IMR-90 (cell line): ENCODE results near the gene BRDT. TPM values are rescaled to one million over a fixed set of nuclear protein-coding genes. Genes with fewer than 3 reads are reported as not detected.

Source experiments
- ATAC-seq: fragments of 200-7000 bp; cut with Tn5 transposase; 2 replicates; pipeline ENCODE4 v1.9.1; 2020; ENCODE audit warnings: low read depth, mild to moderate bottlenecking, moderate library complexity
- BruUV-seq: library from RNA; stranded (reverse); fragments of 400-500 nt; replicated peaks from 2 replicates; lab custom pipeline; 2021; lab: Mats Ljungman, UMichigan
- CTCF ChIA-PET: fragments of 300-600 bp; formaldehyde crosslinking; extraction: SDS; loops from one replicate; lab custom pipeline; 2021; ENCODE audit warnings: antibody characterized with exemption; lab: Yijun Ruan, JAX
- POLR2A ChIA-PET: fragments of 300-600 bp; sonication (Branson Sonifier 250); formaldehyde crosslinking; loops from one replicate; lab custom pipeline; 2022; ENCODE audit warnings: antibody characterized with exemption; ENCODE audit not compliant: unreplicated experiment; lab: Charles Lee
- DNase-seq: peaks from one replicate; pipeline ENCODE4 v3.0.0; 2013
- H2AFZ ChIP-seq: replicated peaks from 2 replicates; pipeline ENCODE3; 2013; ENCODE audit warnings: low read length, mild to moderate bottlenecking; ENCODE audit not compliant: poor library complexity
- H2AK5ac ChIP-seq: 2 replicates; pipeline ENCODE4 v1.6.1; 2013; ENCODE audit warnings: low read depth, low read length, inconsistent platforms
- H2AK9ac ChIP-seq: replicated peaks from 2 replicates; pipeline ENCODE3; 2013; ENCODE audit warnings: mild to moderate bottlenecking, low read depth, low read length, moderate library complexity; ENCODE audit not compliant: poor library complexity
- H2BK120ac ChIP-seq: 2 replicates; pipeline ENCODE4 v1.6.1; 2013; ENCODE audit warnings: low read depth, low read length, inconsistent platforms
- H2BK15ac ChIP-seq: 3 replicates; pipeline ENCODE4 v1.6.1; 2013; ENCODE audit warnings: low read depth, low read length, inconsistent platforms
- H2BK20ac ChIP-seq: 2 replicates; pipeline ENCODE4 v1.6.1; 2013; ENCODE audit warnings: low read depth, mild to moderate bottlenecking, inconsistent platforms, low read length, moderate library complexity
- H2BK5ac ChIP-seq: 2 replicates; pipeline ENCODE4 v1.6.1; 2013; ENCODE audit warnings: mild to moderate bottlenecking, low read depth, low read length, inconsistent platforms; ENCODE audit not compliant: poor library complexity, severe bottlenecking
- H3K14ac ChIP-seq: replicated peaks from 2 replicates; pipeline ENCODE4 v1.6.1; 2013; ENCODE audit warnings: low read depth, low read length, inconsistent platforms
- H3K18ac ChIP-seq: 2 replicates; pipeline ENCODE4 v1.6.1; 2013; ENCODE audit warnings: low read depth, low read length, control low read depth
- H3K23ac ChIP-seq: 2 replicates; pipeline ENCODE4 v1.6.1; 2013; ENCODE audit warnings: low read depth, low read length, inconsistent platforms
- H3K27ac ChIP-seq: 2 replicates; pipeline ENCODE4 v1.5.1; 2013; ENCODE audit warnings: mild to moderate bottlenecking, control low read depth, low read length; ENCODE audit not compliant: insufficient read depth
- H3K27me3 ChIP-seq: 2 replicates; pipeline ENCODE4 v1.6.1; 2013; ENCODE audit warnings: low read length; ENCODE audit not compliant: control insufficient read depth, insufficient read depth
- H3K36me3 ChIP-seq: 2 replicates; pipeline ENCODE4 v1.6.1; 2013; ENCODE audit warnings: low read length, mixed read lengths; ENCODE audit not compliant: control insufficient read depth, insufficient read depth
- H3K4ac ChIP-seq: 2 replicates; pipeline ENCODE4 v1.6.1; 2013; ENCODE audit warnings: low read depth, low read length, inconsistent platforms
- H3K4me1 ChIP-seq: 2 replicates; pipeline ENCODE4 v1.6.1; 2013; ENCODE audit warnings: low read length, mixed read lengths; ENCODE audit not compliant: control insufficient read depth, insufficient read depth
- H3K4me2 ChIP-seq: 2 replicates; pipeline ENCODE4 v1.6.1; 2013; ENCODE audit warnings: low read depth, mild to moderate bottlenecking, control low read depth, low read length, moderate library complexity
- H3K4me3 ChIP-seq: 2 replicates; pipeline ENCODE4 v1.5.1; 2013; ENCODE audit warnings: low read depth, mild to moderate bottlenecking, control low read depth, low read length, moderate library complexity; ENCODE audit not compliant: insufficient read depth
- H3K56ac ChIP-seq: 2 replicates; pipeline ENCODE4 v1.6.1; 2013; ENCODE audit warnings: low read length, inconsistent platforms; ENCODE audit not compliant: insufficient read depth; ENCODE audit errors: extremely low read depth
- H3K79me1 ChIP-seq, 2 experiments: 2 replicates each; pipeline ENCODE4 v1.6.1; 2013; ENCODE audit warnings: low read length in 2 of 2, inconsistent platforms in 1 of 2, low read depth in 1 of 2
- H3K9ac ChIP-seq: 2 replicates; pipeline ENCODE4 v1.6.1; 2013; ENCODE audit warnings: low read depth, low read length, control low read depth
- H3K9me1 ChIP-seq: 2 replicates; pipeline ENCODE4 v1.6.1; 2013; ENCODE audit warnings: low read length, inconsistent platforms; ENCODE audit not compliant: insufficient read depth
- H3K9me3 ChIP-seq: 2 replicates; pipeline ENCODE4 v1.6.1; 2013; ENCODE audit warnings: low read length; ENCODE audit not compliant: control insufficient read depth, insufficient read depth
- H4K20me1 ChIP-seq: 2 replicates; pipeline ENCODE4 v1.6.1; 2013; ENCODE audit warnings: low read length, inconsistent platforms; ENCODE audit not compliant: insufficient read depth
- H4K5ac ChIP-seq: 2 replicates; pipeline ENCODE4 v1.6.1; 2013; ENCODE audit warnings: mild to moderate bottlenecking, low read depth, low read length, control low read depth
- H4K8ac ChIP-seq, 2 experiments: 2 replicates each; pipeline ENCODE4 v1.6.1; 2013; ENCODE audit warnings: low read depth in 2 of 2, low read length in 2 of 2, control low read depth in 1 of 2, inconsistent platforms in 1 of 2
- H4K91ac ChIP-seq: 2 replicates; pipeline ENCODE4 v1.6.1; 2013; ENCODE audit warnings: low read depth, low read length, inconsistent platforms; ENCODE audit not compliant: insufficient read depth
- BHLHE40 ChIP-seq: fragments of 150-350 bp; IDR thresholded peaks from 2 replicates; pipeline ENCODE4 v1.6.1; 2016; ENCODE audit warnings: mild to moderate bottlenecking, low read depth, low read length
- MXI1 ChIP-seq: IDR thresholded peaks from 2 replicates; pipeline ENCODE4 v1.6.1; 2012; ENCODE audit warnings: low read depth, mild to moderate bottlenecking, low read length, moderate library complexity, borderline replicate concordance
- POLR2A ChIP-seq: IDR thresholded peaks from 2 replicates; pipeline ENCODE4 v1.6.1; 2012; ENCODE audit warnings: mild to moderate bottlenecking, low read depth, low read length
- RAD21 ChIP-seq: IDR thresholded peaks from 2 replicates; pipeline ENCODE4 v1.6.1; 2012; ENCODE audit warnings: low read length, improper control_type of control experiment
- RFX5 ChIP-seq: IDR thresholded peaks from 2 replicates; pipeline ENCODE4 v1.8.0; 2012; ENCODE audit warnings: low read depth, mild to moderate bottlenecking, low read length, moderate library complexity
- SMC3 ChIP-seq: fragments of 150-350 bp; IDR thresholded peaks from 2 replicates; pipeline ENCODE4 v1.6.1; 2016; ENCODE audit warnings: low read depth, mild to moderate bottlenecking, antibody characterized with exemption, low read length, moderate library complexity
- WGBS, 2 experiments: methylation state at CpG; one replicate each; pipeline versions ENCODE4 v1.1.5 to v1.1.7; 2013; ENCODE audit warnings: missing lambda C conversion rate in 2 of 2; ENCODE audit not compliant: insufficient read length in 1 of 2; ENCODE audit errors: extremely low coverage in 2 of 2; 5-methylcytosine and 5-hydroxymethylcytosine counted together
- dilution Hi-C: fragments of 300-500 bp; cut with HindIII; formaldehyde crosslinking; loops from one replicate; pipeline ENCODE4 v1.14.3; 2018; ENCODE audit warnings: low sequenced_read_pairs; ENCODE audit not compliant: unreplicated experiment
- in situ Hi-C: fragments of 300-500 bp; cut with MboI; formaldehyde crosslinking; loops from 3 replicates; pipeline ENCODE4 v1.14.3; 2019; ENCODE audit warnings: low sequenced_read_pairs, inconsistent platforms, mixed read lengths
- intact Hi-C: fragments of 100-400 bp; cut with micrococcal nuclease; formaldehyde crosslinking; loops from 2 replicates; pipeline ENCODE4 v1.10.0; 2022
- polyA plus RNA-seq, 3 experiments: library from polyadenylated mRNA; depleted of rRNA; stranded (reverse); fragments of >200 nt; gene quantifications; 2 replicates each; pipeline ENCODE4 v1.2.3, GENCODE V29; 2012; ENCODE audit warnings: low replicate concordance in 1 of 3
- total RNA-seq: library from RNA; depleted of rRNA; stranded (reverse); fragments of >200 nt; gene quantifications from 2 replicates; pipeline ENCODE4 v1.2.3, GENCODE V29; 2012
- TF ChIP-seq, protein P1 (sequence below): fragments of 150-350 bp; IDR thresholded peaks from 2 replicates; pipeline ENCODE4 v1.6.1; 2017; ENCODE audit warnings: mild to moderate bottlenecking, antibody characterized with exemption, low read length, low read depth
- TF ChIP-seq, protein P2 (sequence below): fragments of 150-350 bp; IDR thresholded peaks from 2 replicates; pipeline ENCODE4 v1.6.1; 2016; ENCODE audit warnings: low read depth, mild to moderate bottlenecking, low read length, moderate library complexity, borderline replicate concordance

Gene BRDT
- total and polyA plus RNA-seq, 2 of the 4 experiments (the other 2 are of a cell fraction): not detected

DNA sequence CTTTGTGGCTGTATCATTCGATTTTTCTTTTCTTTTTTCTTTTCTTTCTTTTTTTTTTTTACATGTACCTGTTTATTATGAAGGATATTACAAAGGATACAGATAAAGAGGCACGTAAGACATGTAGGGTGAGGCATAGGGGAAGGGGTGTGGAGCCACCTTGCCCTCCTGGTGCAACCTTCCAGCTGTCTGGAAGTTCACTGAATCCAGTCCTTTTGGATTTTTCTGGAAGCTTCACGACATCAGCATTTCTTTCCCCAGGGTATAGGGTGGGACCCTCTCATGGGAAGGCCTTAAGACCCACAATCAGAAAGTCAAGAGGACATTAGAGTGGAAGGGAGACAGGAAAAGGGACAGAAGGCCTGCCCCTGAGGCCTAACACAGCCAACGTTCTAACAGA, 33.2 kb upstream of the BRDT start:
- 0 out of 3 replicates have a peak overlapping the region, but pooled peaks have one; percentile 22 for H2BK15ac ChIP-seq
- H3K9me1 ChIP-seq: no peaks in the 10 kb centered on the region
- H3K18ac ChIP-seq: no peak overlapping the region; the same call in 1 of the 2 replicates
- H2BK120ac ChIP-seq: no peak overlapping the region
- no peak overlapping the region for H4K8ac ChIP-seq
- H3K27ac ChIP-seq: no peak overlapping the region
- no peaks in the 10 kb centered on the region for H3K36me3 ChIP-seq
- H3K4me1 ChIP-seq: no peaks in the 10 kb centered on the region
- no peak overlapping the region for H2BK20ac ChIP-seq
- ChIA-PET CTCF (no interaction called here), POLR2A (no interaction called here)
- no peak overlapping the region for H3K4me3 ChIP-seq
- WGBS, 2 experiments: no CpG with 5 or more reads among the region's 4 CpGs
- no peaks in the 10 kb centered on the region for H3K79me1 ChIP-seq
- no peak overlapping the region for H3K9ac ChIP-seq
- no peak overlapping the region for H4K91ac ChIP-seq
- no peak overlapping the region for H3K4ac ChIP-seq
- H4K5ac ChIP-seq: no peak overlapping the region
- no peak overlapping the region for H3K14ac ChIP-seq
- H3K23ac ChIP-seq: no peak overlapping the region
- no peak overlapping the region for H3K56ac ChIP-seq
- ATAC-seq (no peak), DNase-seq (no peak)
- H2AK9ac ChIP-seq: peak overlapping the region; percentile 70
- H2AK5ac ChIP-seq: no peak overlapping the region
- H2BK5ac ChIP-seq: no peak overlapping the region
- H3K4me2 ChIP-seq: no peak overlapping the region
- TF ChIP-seq, protein P1, sequence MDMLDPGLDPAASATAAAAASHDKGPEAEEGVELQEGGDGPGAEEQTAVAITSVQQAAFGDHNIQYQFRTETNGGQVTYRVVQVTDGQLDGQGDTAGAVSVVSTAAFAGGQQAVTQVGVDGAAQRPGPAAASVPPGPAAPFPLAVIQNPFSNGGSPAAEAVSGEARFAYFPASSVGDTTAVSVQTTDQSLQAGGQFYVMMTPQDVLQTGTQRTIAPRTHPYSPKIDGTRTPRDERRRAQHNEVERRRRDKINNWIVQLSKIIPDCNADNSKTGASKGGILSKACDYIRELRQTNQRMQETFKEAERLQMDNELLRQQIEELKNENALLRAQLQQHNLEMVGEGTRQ: no peak
- TF ChIP-seq MXI1 (no peak), RFX5 (no peak), POLR2A (no peak), RAD21 (no peak), SMC3 (no peak), BHLHE40 (no peak)
- TF ChIP-seq, protein P2, sequence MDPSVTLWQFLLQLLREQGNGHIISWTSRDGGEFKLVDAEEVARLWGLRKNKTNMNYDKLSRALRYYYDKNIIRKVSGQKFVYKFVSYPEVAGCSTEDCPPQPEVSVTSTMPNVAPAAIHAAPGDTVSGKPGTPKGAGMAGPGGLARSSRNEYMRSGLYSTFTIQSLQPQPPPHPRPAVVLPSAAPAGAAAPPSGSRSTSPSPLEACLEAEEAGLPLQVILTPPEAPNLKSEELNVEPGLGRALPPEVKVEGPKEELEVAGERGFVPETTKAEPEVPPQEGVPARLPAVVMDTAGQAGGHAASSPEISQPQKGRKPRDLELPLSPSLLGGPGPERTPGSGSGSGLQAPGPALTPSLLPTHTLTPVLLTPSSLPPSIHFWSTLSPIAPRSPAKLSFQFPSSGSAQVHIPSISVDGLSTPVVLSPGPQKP: no peak
- BruUV-seq: no TSS peak
- no peaks in the 10 kb centered on the region for H3K27me3 ChIP-seq
- in situ Hi-C loops: no loop called here
- dilution Hi-C loops: no loop called here
- H2AFZ ChIP-seq: peak overlapping the region; percentile 18
- H4K20me1 ChIP-seq: no peaks in the 10 kb centered on the region
- no peaks in the 10 kb centered on the region for H3K9me3 ChIP-seq
- intact Hi-C loops: no loop called here
